ENCODE measurements around the gene ZNF778. TPM values are rescaled to one million over a fixed set of nuclear protein-coding genes. Genes with fewer than 3 reads are reported as not detected.

ZNF778 gene
- total and polyA plus RNA-seq, 10 of the 15 experiments (the other 5 are each of a cell fraction or from before 2014, with no cell fraction given) = 0.20 to 9.7 (median 4.1) TPM

DNA sequence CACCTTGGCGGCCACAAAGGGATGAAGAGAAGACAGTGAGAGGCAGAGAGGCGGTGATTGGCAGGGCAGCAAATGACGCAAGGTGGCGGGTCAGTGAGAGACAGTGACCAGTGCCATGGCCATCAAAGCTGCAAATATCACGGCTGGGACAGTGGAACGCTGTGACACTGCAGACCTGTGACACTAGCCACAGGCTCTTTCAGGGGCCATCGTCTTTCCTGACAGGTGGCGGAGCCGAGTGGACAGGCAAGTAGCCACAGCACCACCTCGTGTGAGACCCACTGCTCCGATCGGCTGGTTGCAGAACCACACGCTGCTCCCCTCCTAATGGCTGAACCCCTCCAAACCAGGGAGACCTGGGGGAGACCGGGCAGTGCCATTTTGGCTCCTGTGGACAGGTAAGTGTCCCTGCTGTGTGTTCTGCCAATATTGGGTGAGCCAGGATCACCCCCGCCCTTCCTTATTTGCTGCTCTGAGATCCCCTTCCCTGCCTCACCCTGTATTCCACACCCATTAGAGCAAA, 7.9 kb upstream of the ZNF778 start:
- RAD21 ChIA-PET (ENCODE audit: unreplicated experiment) = no interaction called here

More for the DNA sequence above, 7.9 kb upstream of the ZNF778 start:
- H3K27ac ChIP-seq (ENCODE audit: control insufficient read depth, insufficient read depth) = no peak overlapping the region
- 65% methylated on average over 15 of the region's 15 CpGs for WGBS (ENCODE audit: insufficient coverage, insufficient replicate concordance, low lambda C conversion rate, missing lambda C conversion rate)
- no peak overlapping the region for H3K9ac ChIP-seq (ENCODE audit: control insufficient read depth, insufficient read depth, low read length)
- FAIRE-seq (no peak), DNase-seq (ENCODE audit: low read depth, low spot score) (no peak), ATAC-seq (no peak)
- no peaks in the 10 kb centered on the region for H3K4me1 ChIP-seq (ENCODE audit: control insufficient read depth, insufficient read depth, low read length)
- H2AFZ ChIP-seq (ENCODE audit: control insufficient read depth, low read depth, low read length) = no peak overlapping the region
- CTCF ChIA-PET = no interaction called here
- in situ Hi-C loops (cut with MboI) (loop anchor here (5.0 kb wide), 1 partner anchor 462 kb away; no protein-coding TSS in a partner anchor), intact Hi-C loops (cut with micrococcal nuclease; ENCODE audit: unreplicated experiment) (loop anchor here (10.0 kb wide), 1 partner anchor 465 kb away; no protein-coding TSS in a partner anchor)
- H3K4me3 ChIP-seq = no peak overlapping the region
- no TSS peak for BruUV-seq (replicated peaks)
- H3K27me3 ChIP-seq (replicated peaks in 1 of 2; ENCODE audit: control insufficient read depth in 2 of 2, insufficient read depth in 2 of 2, low read length in 1 of 2) = peaks cover 0 to 2% of the 10 kb centered on the region in 2 experiments; a peak in 1 of 4 replicates
- H3K36me3 ChIP-seq (ENCODE audit: control insufficient read depth in 2 of 2, insufficient read depth in 2 of 2, low read length in 1 of 2) = no peaks in the 10 kb centered on the region
- H4K20me1 ChIP-seq (ENCODE audit: control insufficient read depth, insufficient read depth) = no peaks in the 10 kb centered on the region
- no peaks in the 10 kb centered on the region for H3K79me2 ChIP-seq (ENCODE audit: control insufficient read depth, insufficient read depth, low read length)
- POLR2A ChIA-PET = no interaction called here
- no peak for TF ChIP-seq SRF (IDR thresholded peaks at IDR 0.05; ENCODE audit: low read depth in 2 of 2, low read length in 2 of 2)
- no peak for TF ChIP-seq GATAD2B (conservative IDR thresholded peaks at IDR 0.05; ENCODE audit: low read depth)
- TF ChIP-seq ZNF384 (IDR thresholded peaks at IDR 0.05; ENCODE audit: borderline replicate concordance, low read depth, low read length) = no peak
- TF ChIP-seq, protein P1, sequence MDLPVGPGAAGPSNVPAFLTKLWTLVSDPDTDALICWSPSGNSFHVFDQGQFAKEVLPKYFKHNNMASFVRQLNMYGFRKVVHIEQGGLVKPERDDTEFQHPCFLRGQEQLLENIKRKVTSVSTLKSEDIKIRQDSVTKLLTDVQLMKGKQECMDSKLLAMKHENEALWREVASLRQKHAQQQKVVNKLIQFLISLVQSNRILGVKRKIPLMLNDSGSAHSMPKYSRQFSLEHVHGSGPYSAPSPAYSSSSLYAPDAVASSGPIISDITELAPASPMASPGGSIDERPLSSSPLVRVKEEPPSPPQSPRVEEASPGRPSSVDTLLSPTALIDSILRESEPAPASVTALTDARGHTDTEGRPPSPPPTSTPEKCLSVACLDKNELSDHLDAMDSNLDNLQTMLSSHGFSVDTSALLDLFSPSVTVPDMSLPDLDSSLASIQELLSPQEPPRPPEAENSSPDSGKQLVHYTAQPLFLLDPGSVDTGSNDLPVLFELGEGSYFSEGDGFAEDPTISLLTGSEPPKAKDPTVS (IDR thresholded peaks at IDR 0.05; ENCODE audit: low read depth, low read length) = no peak
- TF ChIP-seq, protein P2, sequence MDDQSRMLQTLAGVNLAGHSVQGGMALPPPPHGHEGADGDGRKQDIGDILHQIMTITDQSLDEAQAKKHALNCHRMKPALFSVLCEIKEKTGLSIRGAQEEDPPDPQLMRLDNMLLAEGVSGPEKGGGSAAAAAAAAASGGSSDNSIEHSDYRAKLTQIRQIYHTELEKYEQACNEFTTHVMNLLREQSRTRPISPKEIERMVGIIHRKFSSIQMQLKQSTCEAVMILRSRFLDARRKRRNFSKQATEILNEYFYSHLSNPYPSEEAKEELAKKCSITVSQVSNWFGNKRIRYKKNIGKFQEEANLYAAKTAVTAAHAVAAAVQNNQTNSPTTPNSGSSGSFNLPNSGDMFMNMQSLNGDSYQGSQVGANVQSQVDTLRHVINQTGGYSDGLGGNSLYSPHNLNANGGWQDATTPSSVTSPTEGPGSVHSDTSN (IDR thresholded peaks at IDR 0.05; ENCODE audit: insufficient replicate concordance, low read depth, low read length) = no peak
- no peak for TF ChIP-seq ZNF207 (IDR thresholded peaks at IDR 0.05; ENCODE audit: borderline replicate concordance)
- TF ChIP-seq, protein P3, sequence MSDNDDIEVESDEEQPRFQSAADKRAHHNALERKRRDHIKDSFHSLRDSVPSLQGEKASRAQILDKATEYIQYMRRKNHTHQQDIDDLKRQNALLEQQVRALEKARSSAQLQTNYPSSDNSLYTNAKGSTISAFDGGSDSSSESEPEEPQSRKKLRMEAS (IDR thresholded peaks at IDR 0.05; ENCODE audit: low read depth, low read length) = no peak
- no peak for TF ChIP-seq RUNX3 (IDR thresholded peaks at IDR 0.05; ENCODE audit: low read length)
- TF ChIP-seq CHD1 (IDR thresholded peaks at IDR 0.05; ENCODE audit: low read depth, low read length) = no peak
- TF ChIP-seq ZNF274 (IDR thresholded peaks at IDR 0.05; ENCODE audit: insufficient read depth, insufficient read length) = no peak
- TF ChIP-seq TCF3 (IDR thresholded peaks at IDR 0.05; ENCODE audit: borderline replicate concordance, insufficient read depth, low read depth, low read length) = no peak
- TF ChIP-seq RAD51 (IDR thresholded peaks at IDR 0.05) = no peak
- no peak for TF ChIP-seq RBBP5 (conservative IDR thresholded peaks at IDR 0.05)
- TF ChIP-seq HDAC6 (IDR thresholded peaks at IDR 0.05; ENCODE audit: unreplicated experiment) = no peak
- TF ChIP-seq IKZF1 (conservative IDR thresholded peaks at IDR 0.05) = no peak
- TF ChIP-seq SUZ12 (IDR thresholded peaks at IDR 0.05; ENCODE audit: unreplicated experiment) = no peak
- H3K9me3 ChIP-seq (replicated peaks; ENCODE audit: control insufficient read depth, insufficient read depth, low read length) = no peaks in the 10 kb centered on the region
- SMC1A ChIA-PET (ENCODE audit: uncharacterized antibody, unreplicated experiment) = no interaction called here
- no peak overlapping the region for H3K4me2 ChIP-seq (ENCODE audit: control insufficient read depth, insufficient read depth)

Data from GM12878 (cell line).